GM12878 (cell line): Measurements from ENCODE around the gene MRPS18A. TPM values are rescaled to one million over a fixed set of nuclear protein-coding genes. Genes with fewer than 3 reads are reported as not detected.

Experiments
- ATAC-seq: fragments of 200-7000 bp; cut with Tn5 transposase; 3 replicates; pipeline ENCODE4 v1.9.1; 2020; ENCODE audit warnings: mild to moderate bottlenecking, moderate library complexity
- BruUV-seq: library from RNA; stranded (reverse); fragments of 400-500 nt; replicated peaks from 2 replicates; lab custom pipeline; 2021; lab: Mats Ljungman, UMichigan
- CTCF ChIA-PET: fragments of 300-600 bp; sonication (Branson Sonifier 250); formaldehyde crosslinking; extraction: SDS; loops from one replicate; lab custom pipeline; 2021; ENCODE audit warnings: inconsistent platforms; lab: Yijun Ruan, JAX
- POLR2A ChIA-PET: fragments of 350-600 bp; formaldehyde crosslinking; extraction: SDS; loops from one replicate; lab custom pipeline; 2021; ENCODE audit warnings: inconsistent platforms; lab: Charles Lee
- RAD21 ChIA-PET: fragments of 300-600 bp; sonication (Branson Sonifier 250); formaldehyde crosslinking; loops from one replicate; lab custom pipeline; 2023; ENCODE audit warnings: antibody characterized with exemption; ENCODE audit not compliant: unreplicated experiment; lab: Charles Lee
- SMC1A ChIA-PET: fragments of 300-600 bp; sonication (Branson Sonifier 250); formaldehyde crosslinking; loops from one replicate; lab custom pipeline; 2023; ENCODE audit not compliant: unreplicated experiment, uncharacterized antibody; lab: Charles Lee
- DNase-seq: peaks from one replicate; pipeline ENCODE4 v3.0.0-alpha.2; 2011; ENCODE audit warnings: low read depth, low spot score
- FAIRE-seq: peaks from 3 replicates; lab custom pipeline; 2011; peaks lifted over from hg19 to GRCh38; lab: Jason Lieb, UNC
- H2AFZ ChIP-seq: 2 replicates; pipeline ENCODE4 v1.6.0; 2011; ENCODE audit warnings: low read depth, low read length, control low read depth; ENCODE audit not compliant: control insufficient read depth
- H3K27ac ChIP-seq: 2 replicates; pipeline ENCODE4 v1.5.1; 2011; ENCODE audit warnings: control low read depth; ENCODE audit not compliant: control insufficient read depth, insufficient read depth
- H3K27me3 ChIP-seq, 2 experiments: replicated peaks in 1 of 2; 2 replicates each; pipeline versions ENCODE4 v1.6.0 to v1.6.1; 2011; ENCODE audit warnings: low read length in 1 of 2; ENCODE audit not compliant: control insufficient read depth in 2 of 2, insufficient read depth in 2 of 2
- H3K36me3 ChIP-seq, 2 experiments: 2 replicates each; pipeline ENCODE4 v1.5.1; 2011; ENCODE audit warnings: low read length in 1 of 2; ENCODE audit not compliant: control insufficient read depth in 2 of 2, insufficient read depth in 2 of 2
- H3K4me1 ChIP-seq: 2 replicates; pipeline ENCODE4 v1.6.1; 2011; ENCODE audit warnings: mild to moderate bottlenecking, low read length, moderate library complexity, mixed read lengths; ENCODE audit not compliant: control insufficient read depth, insufficient read depth
- H3K4me2 ChIP-seq: 2 replicates; pipeline ENCODE4 v1.6.0; 2011; ENCODE audit warnings: control low read depth; ENCODE audit not compliant: control insufficient read depth, insufficient read depth
- H3K4me3 ChIP-seq: fragments of 200-600 bp; sonication (generic); 2 replicates; pipeline ENCODE4 v1.5.1; 2016
- H3K79me2 ChIP-seq: 2 replicates; pipeline ENCODE4 v1.6.0; 2011; ENCODE audit warnings: low read length; ENCODE audit not compliant: control insufficient read depth, insufficient read depth
- H3K9ac ChIP-seq: 2 replicates; pipeline ENCODE4 v1.8.0; 2011; ENCODE audit warnings: low read length, control low read depth, mixed read lengths; ENCODE audit not compliant: control insufficient read depth, insufficient read depth
- H3K9me3 ChIP-seq: replicated peaks from 3 replicates; pipeline ENCODE4 v1.5.1; 2011; ENCODE audit warnings: mild to moderate bottlenecking, low read length; ENCODE audit not compliant: control insufficient read depth, insufficient read depth
- H4K20me1 ChIP-seq: 2 replicates; pipeline ENCODE4 v1.6.0; 2011; ENCODE audit not compliant: control insufficient read depth, insufficient read depth
- EGR1 ChIP-seq, 2 experiments: IDR thresholded peaks; 1 replicate in 1 of 2; 2 replicates in 1 of 2; pipeline ENCODE4 v1.6.1; 2011 to 2012; ENCODE audit warnings: low read depth in 2 of 2, low read length in 2 of 2, borderline replicate concordance in 1 of 2, mild to moderate bottlenecking in 1 of 2, moderate library complexity in 1 of 2
- FOS ChIP-seq: IDR thresholded peaks from 3 replicates; pipeline ENCODE4 v1.6.1; 2011; ENCODE audit warnings: borderline replicate concordance; ENCODE audit not compliant: insufficient read length; ENCODE audit errors: extremely low read depth
- MTA3 ChIP-seq: IDR thresholded peaks from 2 replicates; pipeline ENCODE4 v1.6.1; 2012; ENCODE audit warnings: low read length, inconsistent platforms, borderline replicate concordance
- NR2F1 ChIP-seq: fragments of 450-650 bp; conservative IDR thresholded peaks from 2 replicates; pipeline ENCODE4 v1.6.1; 2017; ENCODE audit warnings: mild to moderate bottlenecking
- REST ChIP-seq: IDR thresholded peaks from 2 replicates; pipeline ENCODE4 v1.6.1; 2012; ENCODE audit warnings: mild to moderate bottlenecking, low read depth, low read length
- SIX5 ChIP-seq: IDR thresholded peaks from 2 replicates; pipeline ENCODE4 v1.6.1; 2011; ENCODE audit warnings: mild to moderate bottlenecking, low read depth, low read length, moderate library complexity; ENCODE audit not compliant: severe bottlenecking
- SMARCA5 ChIP-seq: fragments of 450-650 bp; IDR thresholded peaks from 2 replicates; pipeline ENCODE4 v1.6.1; 2017; ENCODE audit warnings: mild to moderate bottlenecking
- SPI1 ChIP-seq: IDR thresholded peaks from 2 replicates; pipeline ENCODE4 v1.6.1; 2011; ENCODE audit warnings: low read depth, mild to moderate bottlenecking, low read length, moderate library complexity, borderline replicate concordance; ENCODE audit not compliant: insufficient read depth
- STAT1 ChIP-seq: fragments of 450-650 bp; conservative IDR thresholded peaks from 2 replicates; pipeline ENCODE4 v1.6.1; 2014; ENCODE audit warnings: antibody characterized with exemption, mild to moderate bottlenecking
- WGBS: methylation state at CpG from one replicate; pipeline ENCODE4 v1.1.6; 2016; ENCODE audit warnings: low lambda C conversion rate; ENCODE audit not compliant: insufficient replicate concordance, insufficient coverage; ENCODE audit errors: missing lambda C conversion rate; 5-methylcytosine and 5-hydroxymethylcytosine counted together
- in situ Hi-C: fragments of 300-500 bp; cut with MboI; formaldehyde crosslinking; loops from 9 replicates; pipeline ENCODE4 v1.14.3; 2018; ENCODE audit warnings: mixed read lengths
- intact Hi-C: fragments of 100-400 bp; cut with micrococcal nuclease; formaldehyde crosslinking; loops from one replicate; pipeline ENCODE4 v1.14.2; 2022; ENCODE audit not compliant: unreplicated experiment
- polyA plus RNA-seq, 11 experiments: library from polyadenylated mRNA; depleted of rRNA in 4 of 11; unstranded in 6 of 11; stranded (reverse) in 5 of 11; fragments of >200 nt; fragmentation: Nextera tagmentation in 4 of 11; fragmentation: Illumina TruSeq in 1 of 11; extraction: Ambion mirVana in 4 of 11; extraction: Trizol in 1 of 11; gene quantifications; 1 replicate in 1 of 11; 2 replicates in 10 of 11; pipeline versions ENCODE4 v1.2.1 to v1.2.3, GENCODE V29; 2011 to 2016; ENCODE audit warnings: inconsistent platforms in 2 of 11, missing spikeins in 2 of 11, low read depth in 1 of 11
- total RNA-seq, 4 experiments: library from RNA; depleted of rRNA in 3 of 4; stranded (reverse); fragments of >200 nt in 3 of 4; fragmentation: Illumina TruSeq in 1 of 4; extraction: Trizol in 1 of 4; gene quantifications; 2 replicates each; pipeline versions ENCODE4 v1.2.1 to v1.2.3, GENCODE V29; 2013 to 2021

MRPS18A gene
- total and polyA plus RNA-seq, 10 of the 15 experiments (the other 5 are each of a cell fraction or from before 2014, with no cell fraction given), result 66.3 to 158 (median 98.7) TPM

DNA sequence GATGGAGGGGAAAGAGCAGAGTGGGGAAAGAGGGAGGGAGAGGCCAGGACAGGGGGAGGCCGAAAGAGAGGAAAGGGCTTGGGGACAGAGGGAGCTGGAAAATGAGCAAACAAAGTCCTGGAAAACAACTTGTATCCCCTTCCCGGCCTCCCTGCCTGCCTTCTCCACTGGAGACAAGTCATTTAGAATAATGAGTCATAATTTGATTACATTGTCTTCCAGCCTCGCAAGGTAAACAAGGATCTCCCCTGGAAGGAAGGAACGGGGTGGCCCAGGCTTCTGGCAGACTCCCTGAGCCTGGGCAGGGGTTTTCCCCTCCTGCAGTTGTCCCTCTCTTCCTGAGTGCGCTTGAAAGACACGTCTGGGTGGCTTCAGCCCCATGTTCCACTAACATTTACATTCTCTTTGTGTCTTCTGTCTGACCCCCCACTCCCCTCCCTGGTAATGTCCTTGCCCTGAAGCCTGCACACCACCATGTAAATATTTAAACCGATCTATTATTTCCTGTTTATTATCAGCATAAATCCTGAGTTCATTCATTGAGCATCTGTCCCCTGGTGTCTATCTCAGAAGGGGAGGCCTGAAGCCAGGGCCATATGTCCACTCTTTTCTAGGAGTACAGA is 12.1 kb upstream of the MRPS18A start (continued):
- TF ChIP-seq REST, result no peak
- TF ChIP-seq SMARCA5, result no peak
- TF ChIP-seq MTA3, result no peak

DNA sequence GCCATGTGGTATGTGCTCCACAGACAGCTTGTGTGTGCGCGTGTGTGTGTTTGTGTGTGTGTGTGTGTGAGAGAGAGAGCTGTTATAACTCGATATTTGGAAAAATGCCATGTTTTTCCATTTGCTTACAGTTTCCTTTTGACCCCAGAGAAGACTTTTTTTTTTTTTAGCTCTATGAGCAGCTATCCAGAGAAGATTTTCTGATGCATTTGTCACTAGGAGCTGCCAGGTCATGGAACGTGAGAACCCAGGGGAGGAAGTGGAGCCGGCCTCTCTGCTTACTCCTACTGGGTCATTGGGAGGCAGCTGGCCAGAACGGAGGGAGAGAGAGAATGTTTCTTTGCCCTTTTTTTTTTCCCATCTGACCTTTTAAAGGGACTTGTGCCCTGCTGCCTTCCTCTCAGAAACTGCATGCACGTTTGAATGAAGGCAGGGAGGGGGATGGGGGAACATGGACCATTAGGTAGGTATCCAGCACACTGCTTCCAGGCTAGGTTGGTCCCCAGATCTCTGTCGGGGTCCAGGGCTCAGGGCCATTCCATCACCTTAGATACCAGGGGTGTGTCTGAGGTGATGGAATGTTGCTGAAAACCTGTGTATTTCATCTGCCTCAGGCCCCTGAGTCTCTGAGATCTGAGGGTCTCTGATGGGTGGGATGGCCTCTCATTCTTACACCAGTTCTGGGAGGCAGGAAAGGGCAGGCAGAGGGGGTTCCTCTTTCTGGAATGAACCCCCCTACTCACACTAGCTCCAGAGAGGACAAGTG is 11.2 kb upstream of the MRPS18A start:
- no TSS peak for BruUV-seq
- intact Hi-C loops (no loop called here), in situ Hi-C loops (no loop called here)
- H3K9me3 ChIP-seq, result no peaks in the 10 kb centered on the region
- H3K4me3 ChIP-seq, result no peak overlapping the region
- H3K27ac ChIP-seq, result no peak overlapping the region
- no peak overlapping the region for H3K4me2 ChIP-seq
- ATAC-seq, result no peak
- no peaks in the 10 kb centered on the region for H3K27me3 ChIP-seq
- H3K36me3 ChIP-seq, result no peaks in the 10 kb centered on the region
- no peak overlapping the region for H3K9ac ChIP-seq
- H3K4me1 ChIP-seq, result peaks cover 3% of the 10 kb centered on the region
- ChIA-PET CTCF (no interaction called here), SMC1A (no interaction called here), RAD21 (no interaction called here), POLR2A (interaction anchor here (0.7 kb wide), 1 partner anchor 10 kb away, joined by 3 read pairs; no protein-coding TSS in a partner anchor)
- H3K79me2 ChIP-seq, result no peaks in the 10 kb centered on the region
- TF ChIP-seq FOS (no peak), EGR1 (IDR thresholded peaks at IDR 0.05; ENCODE audit: borderline replicate concordance in 1 of 2, low read depth in 2 of 2, low read length in 2 of 2) (no peak), SIX5 (no peak), STAT1 (no peak), NR2F1 (no peak), SPI1 (0 out of 2 replicates have a peak, but pooled peaks have one; percentile 4)
- H4K20me1 ChIP-seq, result no peaks in the 10 kb centered on the region
- FAIRE-seq, result no peak
- H2AFZ ChIP-seq, result no peak overlapping the region
- no peak for DNase-seq
- WGBS, result 44% methylated on average over 8 of the region's 8 CpGs
